BE2C (cell line): ENCODE results near the gene TGIF2.

ENCODE experiments used
- DNase-seq: peaks from one replicate; pipeline ENCODE4 v3.0.0-alpha.2; 2020
- H3K27me3 ChIP-seq: fragments of 250-450 bp; sonication (Bioruptor Pico); 2 replicates; pipeline ENCODE4 v1.5.1; 2020; ENCODE audit warnings: mild to moderate bottlenecking
- H3K36me3 ChIP-seq: fragments of 250-450 bp; sonication (Bioruptor Pico); 2 replicates; pipeline ENCODE4 v1.5.1; 2020; ENCODE audit warnings: mild to moderate bottlenecking
- H3K4me1 ChIP-seq: fragments of 250-450 bp; sonication (Bioruptor Pico); 2 replicates; pipeline ENCODE4 v1.5.1; 2020
- H3K4me3 ChIP-seq: 2 replicates; pipeline ENCODE4 v1.5.1; 2011; ENCODE audit warnings: low read depth, low read length
- H3K9me3 ChIP-seq: fragments of 250-450 bp; sonication (Bioruptor Pico); 2 replicates; pipeline ENCODE4 v1.5.1; 2020
- TF ChIP-seq, protein P1 (sequence below): IDR thresholded peaks from 2 replicates; pipeline ENCODE4 v1.5.1; 2012; ENCODE audit warnings: mild to moderate bottlenecking, low read depth, low read length

TGIF2 gene

DNA sequence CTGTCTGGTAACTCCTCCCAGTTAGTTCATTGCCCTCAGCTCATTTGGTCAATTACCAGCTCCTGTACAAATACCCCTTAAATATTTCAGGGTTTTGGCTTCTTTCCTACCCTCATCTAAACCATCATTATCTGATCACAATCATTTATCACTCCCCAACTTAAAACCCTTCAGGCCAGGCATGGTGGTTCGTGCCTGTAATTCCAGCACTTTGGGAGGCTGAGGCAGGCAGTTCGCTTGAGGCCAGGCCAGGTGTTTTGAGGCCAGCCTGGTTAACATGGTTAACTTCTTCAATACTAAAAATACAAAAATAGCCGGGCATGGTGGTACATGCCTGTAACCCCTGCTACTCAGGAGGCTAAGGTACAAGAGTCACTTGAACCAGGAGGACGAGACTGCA is 9.4 kb downstream of the TGIF2 start:
- DNase-seq, result no peak
- peaks cover 34% of the 10 kb centered on the region for H3K36me3 ChIP-seq
- no peaks in the 10 kb centered on the region for H3K9me3 ChIP-seq
- H3K4me3 ChIP-seq, result no peak overlapping the region
- no peaks in the 10 kb centered on the region for H3K4me1 ChIP-seq
- TF ChIP-seq, protein P1, sequence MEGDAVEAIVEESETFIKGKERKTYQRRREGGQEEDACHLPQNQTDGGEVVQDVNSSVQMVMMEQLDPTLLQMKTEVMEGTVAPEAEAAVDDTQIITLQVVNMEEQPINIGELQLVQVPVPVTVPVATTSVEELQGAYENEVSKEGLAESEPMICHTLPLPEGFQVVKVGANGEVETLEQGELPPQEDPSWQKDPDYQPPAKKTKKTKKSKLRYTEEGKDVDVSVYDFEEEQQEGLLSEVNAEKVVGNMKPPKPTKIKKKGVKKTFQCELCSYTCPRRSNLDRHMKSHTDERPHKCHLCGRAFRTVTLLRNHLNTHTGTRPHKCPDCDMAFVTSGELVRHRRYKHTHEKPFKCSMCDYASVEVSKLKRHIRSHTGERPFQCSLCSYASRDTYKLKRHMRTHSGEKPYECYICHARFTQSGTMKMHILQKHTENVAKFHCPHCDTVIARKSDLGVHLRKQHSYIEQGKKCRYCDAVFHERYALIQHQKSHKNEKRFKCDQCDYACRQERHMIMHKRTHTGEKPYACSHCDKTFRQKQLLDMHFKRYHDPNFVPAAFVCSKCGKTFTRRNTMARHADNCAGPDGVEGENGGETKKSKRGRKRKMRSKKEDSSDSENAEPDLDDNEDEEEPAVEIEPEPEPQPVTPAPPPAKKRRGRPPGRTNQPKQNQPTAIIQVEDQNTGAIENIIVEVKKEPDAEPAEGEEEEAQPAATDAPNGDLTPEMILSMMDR, result no peak
- H3K27me3 ChIP-seq, result no peaks in the 10 kb centered on the region

DNA sequence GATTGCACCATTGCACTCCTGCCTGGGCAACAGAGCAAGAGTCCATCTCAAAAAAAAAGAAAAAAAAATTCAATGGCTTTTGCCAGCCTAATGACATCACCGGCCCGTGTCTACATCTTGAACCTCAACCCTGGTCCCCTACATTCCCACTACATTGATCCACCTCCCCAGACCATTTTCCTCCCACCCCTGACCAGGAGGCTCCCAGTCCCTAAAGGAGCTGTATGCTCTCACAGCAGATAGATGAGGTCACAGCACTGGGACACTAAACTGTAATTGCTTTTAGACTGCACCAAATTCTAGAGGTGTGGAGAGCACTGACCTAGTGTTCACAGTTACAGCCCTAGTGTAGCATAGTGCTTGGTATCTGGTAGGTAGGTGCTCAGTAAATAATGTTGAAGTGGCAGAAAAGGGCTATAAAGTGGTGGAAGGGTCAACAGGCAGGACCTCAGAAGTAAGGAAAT is 10.7 kb downstream of the TGIF2 start:
- no peak for DNase-seq
- Histone ChIP-seq H3K27me3 (no peaks in the 10 kb centered on the region), H3K9me3 (no peaks in the 10 kb centered on the region), H3K4me1 (no peaks in the 10 kb centered on the region), H3K36me3 (peaks cover 29% of the 10 kb centered on the region), H3K4me3 (no peak overlapping the region)
- TF ChIP-seq, protein P1, result no peak

- H3K4me3 ChIP-seq, result no peak overlapping the region
- H3K27me3 ChIP-seq, result no peaks in the 10 kb centered on the region
- H3K36me3 ChIP-seq, result peaks cover 17% of the 10 kb centered on the region
- no peaks in the 10 kb centered on the region for H3K9me3 ChIP-seq
- TF ChIP-seq, protein P1, result no peak
- peak; percentile 30 for DNase-seq
- no peaks in the 10 kb centered on the region for H3K4me1 ChIP-seq
Observed at GRCh38 chr20:36585410-36586125, 12.2 kb downstream of the TGIF2 start.

- H3K4me1 ChIP-seq, result no peaks in the 10 kb centered on the region
- H3K9me3 ChIP-seq, result no peaks in the 10 kb centered on the region
- no peaks in the 10 kb centered on the region for H3K27me3 ChIP-seq
- H3K4me3 ChIP-seq, result no peak overlapping the region
- H3K36me3 ChIP-seq, result peaks cover 10% of the 10 kb centered on the region
- TF ChIP-seq, protein P1, result no peak
- no peak for DNase-seq
Observed at GRCh38 chr20:36587388-36588070, 14.1 kb downstream of the TGIF2 start.

DNA sequence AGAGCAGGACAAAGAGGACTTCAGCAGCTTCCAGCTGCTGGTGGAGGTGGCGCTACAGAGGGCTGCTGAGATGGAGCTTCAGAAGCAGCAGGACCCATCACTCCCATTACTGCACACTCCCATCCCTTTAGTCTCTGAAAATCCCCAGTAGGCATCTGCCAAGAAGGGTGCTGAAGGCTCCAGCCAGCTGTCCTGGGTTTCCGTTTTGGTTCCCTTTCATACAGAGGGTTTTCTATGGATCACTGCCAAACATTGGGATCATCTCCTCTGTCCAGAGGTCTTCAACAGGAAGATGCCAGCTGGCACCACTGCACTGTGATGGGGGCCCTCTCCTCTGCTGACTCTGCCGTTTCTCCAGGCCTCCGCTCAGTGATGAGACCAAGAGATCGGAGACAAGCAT is 17.9 kb downstream of the TGIF2 start:
- Histone ChIP-seq H3K4me1 (no peaks in the 10 kb centered on the region), H3K4me3 (no peak overlapping the region), H3K36me3 (peaks cover 7% of the 10 kb centered on the region), H3K27me3 (no peaks in the 10 kb centered on the region), H3K9me3 (no peaks in the 10 kb centered on the region)
- TF ChIP-seq, protein P1, result no peak
- no peak for DNase-seq
